SH-SY5Y (cell line): ENCODE data around the gene SAMD4A.

ENCODE experiments used
- GATA2 ChIP-seq: IDR thresholded peaks from 2 replicates; pipeline ENCODE4 v1.6.1; 2011; ENCODE audit warnings: mild to moderate bottlenecking, low read depth, low read length
- GATA3 ChIP-seq: IDR thresholded peaks from 2 replicates; pipeline ENCODE4 v1.6.1; 2011; ENCODE audit warnings: low read depth, mild to moderate bottlenecking, low read length, moderate library complexity

- TF ChIP-seq GATA2 (no peak), GATA3 (no peak)
These were observed 50.5 kb downstream of the SAMD4A start for GRCh38 chr14:54617467-54617866.
